ENCODE results near the gene FAM240B. TPM values are rescaled to one million over a fixed set of nuclear protein-coding genes. Genes with fewer than 3 reads are reported as not detected.

The FAM240B gene
- total RNA-seq, 1 donor from 2014 or later: not detected

GRCh38 chr9:38670542-38671371, 49.2 kb downstream of the FAM240B start:
- intact Hi-C loops (cut with micrococcal nuclease): no loop called here

GRCh38 chr9:38668791-38669466, 51.0 kb downstream of the FAM240B start:
- intact Hi-C loops (cut with micrococcal nuclease): no loop called here

GRCh38 chr9:38662763-38663593, 57.0 kb downstream of the FAM240B start:
- intact Hi-C loops (cut with micrococcal nuclease): no loop called here

- intact Hi-C loops (cut with micrococcal nuclease): no loop called here
These were observed 60.4 kb downstream of the FAM240B start for GRCh38 chr9:38659538-38659937.

GRCh38 chr9:38656896-38657295, 63.0 kb downstream of the FAM240B start:
- intact Hi-C loops (cut with micrococcal nuclease): no loop called here

GRCh38 chr9:38652486-38652885, 67.4 kb downstream of the FAM240B start:
- intact Hi-C loops (cut with micrococcal nuclease): no loop called here

- intact Hi-C loops (cut with micrococcal nuclease): no loop called here
These were observed 67.9 kb downstream of the FAM240B start for GRCh38 chr9:38652044-38652443.

- intact Hi-C loops (cut with micrococcal nuclease): no loop called here
These were observed 68.4 kb downstream of the FAM240B start for GRCh38 chr9:38651400-38652042.

GRCh38 chr9:38650564-38650963, 69.4 kb downstream of the FAM240B start:
- intact Hi-C loops (cut with micrococcal nuclease): no loop called here

- intact Hi-C loops (cut with micrococcal nuclease): no loop called here
These were observed 70.1 kb downstream of the FAM240B start for GRCh38 chr9:38649731-38650363.

GRCh38 chr9:38644601-38645000, 75.3 kb downstream of the FAM240B start:
- intact Hi-C loops (cut with micrococcal nuclease): no loop called here

Other genes starting within 250 kb of the FAM240B start
- gene ANKRD18A, start 99.5 kb downstream of the FAM240B start, total RNA-seq: 2.1 and 5.0 TPM in 2 replicates

Data from T-helper 1 cell treated with Interleukin-12 subunit alpha and Interleukin-12 subunit beta and Interleukin-4 antibody, amounts not matched to agents 30 ng/mL and 1 ng/mL, for 36 hours (primary cell).